Parathyroid adenoma (tissue), 2 donors: ENCODE results near the gene CHCHD1.
"Not testable (repeated sequence)": the region's sequence is repeated elsewhere in the genome, so short reads cannot be mapped to it uniquely, and the experiment has no call there.

Experiments used
- H2AFZ ChIP-seq: fragments of 300-600 bp; sonication (generic); one replicate; pipeline ENCODE4 v1.7.0; 2017; ENCODE audit warnings: antibody characterized with exemption, mild to moderate bottlenecking
- H3K27ac ChIP-seq: fragments of 300-600 bp; sonication (generic); one replicate; pipeline ENCODE4 v1.7.0; 2017
- H3K27me3 ChIP-seq: fragments of 300-600 bp; sonication (generic); one replicate; pipeline ENCODE4 v1.7.0; 2017; ENCODE audit warnings: low read length; ENCODE audit not compliant: control insufficient read depth, insufficient read depth
- H3K36me3 ChIP-seq: fragments of 300-600 bp; sonication (generic); one replicate; pipeline ENCODE4 v1.7.0; 2017; ENCODE audit warnings: low read length; ENCODE audit not compliant: control insufficient read depth, insufficient read depth
- H3K4me1 ChIP-seq: fragments of 300-600 bp; sonication (generic); one replicate; pipeline ENCODE4 v1.7.0; 2017; ENCODE audit warnings: control low read depth
- H3K4me2 ChIP-seq: fragments of 300-600 bp; sonication (generic); one replicate; pipeline ENCODE4 v1.7.0; 2017; ENCODE audit warnings: low read length
- H3K4me3 ChIP-seq: fragments of 300-600 bp; sonication (generic); one replicate; pipeline ENCODE4 v1.7.0; 2017; ENCODE audit warnings: low read depth, low read length
- H3K79me2 ChIP-seq: fragments of 300-600 bp; sonication (generic); one replicate; pipeline ENCODE4 v1.7.0; 2017; ENCODE audit warnings: control low read depth
- H3K9ac ChIP-seq: fragments of 300-600 bp; sonication (generic); one replicate; pipeline ENCODE4 v1.7.0; 2017; ENCODE audit warnings: mild to moderate bottlenecking
- H3K9me3 ChIP-seq: fragments of 300-600 bp; sonication (generic); one replicate; pipeline ENCODE4 v1.7.0; 2017; ENCODE audit warnings: low read length; ENCODE audit not compliant: control insufficient read depth
- CTCF ChIP-seq: fragments of 300-600 bp; sonication (generic); IDR thresholded peaks from one replicate; pipeline ENCODE4 v1.7.0; 2017; ENCODE audit warnings: antibody characterized with exemption, mild to moderate bottlenecking
- donor health status: primary hyperparathyroidism.

CHCHD1 gene

GRCh38 chr10:73734796-73735305 lies 47.0 kb upstream of the CHCHD1 start:
- Histone ChIP-seq H3K9me3 (no peaks in the 10 kb centered on the region), H3K36me3 (no peaks in the 10 kb centered on the region), H3K9ac (no peak overlapping the region), H3K27me3 (no peaks in the 10 kb centered on the region), H3K79me2 (peaks cover 28% of the 10 kb centered on the region), H3K27ac (no peak overlapping the region), H3K4me3 (no peak overlapping the region), H2AFZ (no peak overlapping the region), H3K4me1 (no peaks in the 10 kb centered on the region), H3K4me2 (no peak overlapping the region)
- TF ChIP-seq CTCF = no peak

GRCh38 chr10:73740501-73741254 lies 41.2 kb upstream of the CHCHD1 start:
- H3K4me3 ChIP-seq, H3K9me3 ChIP-seq: not testable (repeated sequence)
- peaks cover 15% of the 10 kb centered on the region for H3K4me1 ChIP-seq

GRCh38 chr10:73742454-73742734 lies 39.5 kb upstream of the CHCHD1 start:
- H3K9me3 ChIP-seq = no peaks in the 10 kb centered on the region

More at GRCh38 chr10:73740501-73741254, 41.2 kb upstream of the CHCHD1 start:
- not testable (repeated sequence) for H3K4me2 ChIP-seq, H3K27me3 ChIP-seq, H2AFZ ChIP-seq, H3K36me3 ChIP-seq, H3K27ac ChIP-seq, H3K9ac ChIP-seq
- peaks cover 31% of the 10 kb centered on the region for H3K79me2 ChIP-seq

GRCh38 chr10:73743327-73743904 lies 38.4 kb upstream of the CHCHD1 start:
- H3K4me2 ChIP-seq = peak overlapping the region; percentile 97
- H3K27me3 ChIP-seq = no peaks in the 10 kb centered on the region
- H3K79me2 ChIP-seq = peaks cover 47% of the 10 kb centered on the region
- peak overlapping the region; percentile 87 for H2AFZ ChIP-seq
- peak overlapping the region; percentile 99 for H3K4me3 ChIP-seq
- no peaks in the 10 kb centered on the region for H3K36me3 ChIP-seq
- H3K4me1 ChIP-seq = peaks cover 15% of the 10 kb centered on the region
- H3K9me3 ChIP-seq = no peaks in the 10 kb centered on the region
- peak overlapping the region; percentile 78 for H3K9ac ChIP-seq
- H3K27ac ChIP-seq = peak overlapping the region; percentile 94
- no peak for TF ChIP-seq CTCF

More at GRCh38 chr10:73742454-73742734, 39.5 kb upstream of the CHCHD1 start:
- peaks cover 15% of the 10 kb centered on the region for H3K4me1 ChIP-seq
- H3K36me3 ChIP-seq = no peaks in the 10 kb centered on the region
- H2AFZ ChIP-seq = no peak overlapping the region
- H3K4me3 ChIP-seq = no peak overlapping the region
- no peak overlapping the region for H3K9ac ChIP-seq
- no peak for TF ChIP-seq CTCF
- no peak overlapping the region for H3K27ac ChIP-seq
- H3K27me3 ChIP-seq = no peaks in the 10 kb centered on the region
- H3K79me2 ChIP-seq = peaks cover 41% of the 10 kb centered on the region
- H3K4me2 ChIP-seq = no peak overlapping the region

- peaks cover 16% of the 10 kb centered on the region for H3K4me1 ChIP-seq
- H3K4me2 ChIP-seq = peak within 1 kb of the TSS; percentile 97
- no peak for TF ChIP-seq CTCF
- peak within 1 kb of the TSS; percentile 99 for H3K4me3 ChIP-seq
- H3K27ac ChIP-seq = peak within 1 kb of the TSS; percentile 94
- no peaks in the 10 kb centered on the region for H3K36me3 ChIP-seq
- H3K9ac ChIP-seq = peak within 1 kb of the TSS; percentile 78
- H3K9me3 ChIP-seq = no peaks in the 10 kb centered on the region
- H3K79me2 ChIP-seq = peaks cover 53% of the 10 kb centered on the region
- H2AFZ ChIP-seq = peak within 1 kb of the TSS; percentile 87
- H3K27me3 ChIP-seq = no peaks in the 10 kb centered on the region
Observed at GRCh38 chr10:73743905-73744663, 37.8 kb upstream of the CHCHD1 start, which contains the start of gene SEC24C. Gene SEC24C (plus strand): TSS chr10:73744372. CDS start chr10:73746833, 2,461 bp downstream.
